Measurements from ENCODE around the gene ADGRD1. TPM values are rescaled to one million over a fixed set of nuclear protein-coding genes. Genes with fewer than 3 reads are reported as not detected.

Gene ADGRD1
- total RNA-seq, 3 donors from 2014 or later: 11.6 to 47.5 (median 18.7) TPM

- intact Hi-C loops (cut with DNase I; ENCODE audit: low total_unique reads): no loop called here
- Histone ChIP-seq H3K4me3 (no peak overlapping the region), H3K9me3 (no peaks in the 10 kb centered on the region), H3K4me1 (no peaks in the 10 kb centered on the region), H3K36me3 (no peaks in the 10 kb centered on the region), H3K27me3 (peaks cover 0 to 10% of the 10 kb centered on the region in 2 donors), H3K27ac (no peak overlapping the region)
- no peak for DNase-seq (ENCODE audit: low spot score in 2 of 2)
- TF ChIP-seq POLR2AphosphoS5 (IDR thresholded peaks at IDR 0.05) (no peak), POLR2A (IDR thresholded peaks at IDR 0.05) (no peak), CTCF (IDR thresholded peaks at IDR 0.05) (no peak)
Measured at GRCh38 chr12:131001493-131001892, 47.8 kb downstream of the ADGRD1 start.

GRCh38 chr12:131002216-131002631 is 48.5 kb downstream of the ADGRD1 start:
- Histone ChIP-seq H3K27ac (no peak overlapping the region), H3K27me3 (peaks cover 0 to 10% of the 10 kb centered on the region in 2 donors), H3K4me3 (no peak overlapping the region), H3K36me3 (no peaks in the 10 kb centered on the region), H3K4me1 (no peaks in the 10 kb centered on the region), H3K9me3 (no peaks in the 10 kb centered on the region)
- intact Hi-C loops (cut with DNase I; ENCODE audit: low total_unique reads): no loop called here
- DNase-seq (ENCODE audit: low spot score in 2 of 2): no peak
- TF ChIP-seq POLR2A (IDR thresholded peaks at IDR 0.05) (no peak), CTCF (IDR thresholded peaks at IDR 0.05) (no peak)

DNA sequence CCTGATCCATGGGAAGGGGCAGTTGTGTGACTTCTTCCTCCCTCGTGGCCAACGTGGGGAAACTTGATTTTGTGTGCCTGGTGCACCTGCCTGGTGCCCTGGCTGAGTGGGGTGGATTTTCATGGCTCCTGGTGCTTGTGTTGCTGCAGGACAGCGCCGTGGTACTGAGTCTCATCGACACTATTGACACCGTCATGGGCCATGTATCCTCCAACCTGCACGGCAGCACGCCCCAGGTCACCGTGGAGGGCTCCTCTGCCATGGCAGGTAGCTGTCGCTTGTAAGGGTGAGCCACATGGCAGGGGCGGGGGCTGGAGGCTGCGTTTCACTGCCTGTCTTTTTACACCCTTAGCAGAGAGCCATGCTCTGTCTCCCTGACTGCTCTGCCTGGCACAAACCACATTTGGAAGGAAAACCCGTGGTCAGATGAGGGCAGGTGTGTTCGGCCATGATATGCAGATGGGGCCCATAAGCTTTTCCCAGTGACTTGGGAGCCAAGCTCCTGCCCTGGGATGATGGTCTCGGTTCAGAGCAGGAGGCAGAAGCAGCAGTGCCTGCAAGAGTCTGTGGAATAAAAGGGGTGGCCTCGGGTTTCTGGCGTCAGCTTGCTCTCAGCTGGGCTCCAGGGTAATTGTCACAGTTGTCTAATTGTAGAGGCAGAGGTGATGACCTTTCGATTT is 49.5 kb downstream of the ADGRD1 start:
- no peak overlapping the region for H3K4me3 ChIP-seq
- H3K27ac ChIP-seq: no peak overlapping the region
- H3K4me1 ChIP-seq: no peaks in the 10 kb centered on the region
- intact Hi-C loops (cut with DNase I; ENCODE audit: low total_unique reads): no loop called here
- no peaks in the 10 kb centered on the region for H3K9me3 ChIP-seq
- no peaks in the 10 kb centered on the region for H3K36me3 ChIP-seq
- TF ChIP-seq POLR2A (IDR thresholded peaks at IDR 0.05): no peak
- TF ChIP-seq POLR2AphosphoS5 (IDR thresholded peaks at IDR 0.05): no peak
- no peak for TF ChIP-seq CTCF (IDR thresholded peaks at IDR 0.05)
- peaks cover 0 to 10% of the 10 kb centered on the region in 2 donors for H3K27me3 ChIP-seq
- DNase-seq (ENCODE audit: low spot score in 2 of 2): no peak

DNA sequence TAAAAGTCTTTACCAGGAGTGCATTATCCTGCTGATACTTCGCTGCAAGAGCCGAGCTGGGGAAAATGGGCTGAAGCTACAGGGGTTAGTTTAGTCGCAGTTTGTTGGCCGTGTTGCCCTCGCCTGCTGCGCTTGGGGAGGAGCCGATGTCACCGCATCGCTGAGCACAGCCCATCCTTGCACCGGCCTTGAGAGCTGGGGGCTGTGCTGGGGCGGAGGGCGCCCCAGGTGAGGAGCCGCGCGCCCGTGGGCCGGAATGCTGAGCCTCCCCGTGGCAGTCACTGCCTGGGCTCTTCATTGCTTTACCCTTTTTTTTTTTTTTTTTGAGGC is 50.0 kb downstream of the ADGRD1 start:
- no peak for TF ChIP-seq POLR2A (IDR thresholded peaks at IDR 0.05)
- no peak for TF ChIP-seq CTCF (IDR thresholded peaks at IDR 0.05)
- no peak for TF ChIP-seq POLR2AphosphoS5 (IDR thresholded peaks at IDR 0.05)
- H3K4me3 ChIP-seq: no peak overlapping the region
- no peaks in the 10 kb centered on the region for H3K9me3 ChIP-seq
- DNase-seq (ENCODE audit: low spot score in 2 of 2): no peak
- no peaks in the 10 kb centered on the region for H3K36me3 ChIP-seq
- peaks cover 0 to 10% of the 10 kb centered on the region in 2 donors for H3K27me3 ChIP-seq
- intact Hi-C loops (cut with DNase I; ENCODE audit: low total_unique reads): no loop called here
- no peaks in the 10 kb centered on the region for H3K4me1 ChIP-seq
- H3K27ac ChIP-seq: no peak overlapping the region

- Histone ChIP-seq H3K4me1 (no peaks in the 10 kb centered on the region), H3K27me3 (peaks cover 0 to 10% of the 10 kb centered on the region in 2 donors), H3K9me3 (no peaks in the 10 kb centered on the region), H3K27ac (no peak overlapping the region), H3K36me3 (no peaks in the 10 kb centered on the region), H3K4me3 (no peak overlapping the region)
- DNase-seq (ENCODE audit: low spot score in 2 of 2): no peak
- intact Hi-C loops (cut with DNase I; ENCODE audit: low total_unique reads): no loop called here
- TF ChIP-seq CTCF (IDR thresholded peaks at IDR 0.05): no peak
Measured at GRCh38 chr12:131004166-131004565, 50.5 kb downstream of the ADGRD1 start.

Measured in breast epithelium (tissue), 4 donors.